Measurements from ENCODE around the gene MYBBP1A.

MYBBP1A gene

GRCh38 chr17:4543557-4544026 is 11.6 kb downstream of the MYBBP1A start:
- H3K27me3 Mint-ChIP-seq (ENCODE audit: low read depth), result no peaks in the 10 kb centered on the region
- H3K27ac Mint-ChIP-seq, result no peak overlapping the region
- no peak overlapping the region for H3K4me3 Mint-ChIP-seq
- H3K4me1 Mint-ChIP-seq (ENCODE audit: low read depth), result no peaks in the 10 kb centered on the region
- peaks cover 5% of the 10 kb centered on the region for H3K36me3 Mint-ChIP-seq (ENCODE audit: low read depth)
- H3K9me3 Mint-ChIP-seq, result no peaks in the 10 kb centered on the region

- no peaks in the 10 kb centered on the region for H3K27me3 Mint-ChIP-seq (ENCODE audit: low read depth)
- no peak overlapping the region for H3K4me3 Mint-ChIP-seq
- H3K4me1 Mint-ChIP-seq (ENCODE audit: low read depth), result no peaks in the 10 kb centered on the region
- H3K27ac Mint-ChIP-seq, result no peak overlapping the region
- peaks cover 4% of the 10 kb centered on the region for H3K36me3 Mint-ChIP-seq (ENCODE audit: low read depth)
- H3K9me3 Mint-ChIP-seq, result no peaks in the 10 kb centered on the region
These were observed 12.4 kb downstream of the MYBBP1A start for GRCh38 chr17:4542726-4543191.

- Mint-ChIP-seq H3K4me1 (ENCODE audit: low read depth) (no peaks in the 10 kb centered on the region), H3K9me3 (no peaks in the 10 kb centered on the region), H3K27ac (no peak overlapping the region), H3K4me3 (no peak overlapping the region), H3K27me3 (ENCODE audit: low read depth) (no peaks in the 10 kb centered on the region), H3K36me3 (ENCODE audit: low read depth) (peaks cover 4% of the 10 kb centered on the region)
These were observed 13.0 kb downstream of the MYBBP1A start for GRCh38 chr17:4542003-4542725.

GRCh38 chr17:4541328-4542002 is 13.7 kb downstream of the MYBBP1A start:
- Mint-ChIP-seq H3K36me3 (ENCODE audit: low read depth) (peaks cover 4% of the 10 kb centered on the region), H3K4me3 (no peak overlapping the region), H3K27ac (no peak overlapping the region), H3K27me3 (ENCODE audit: low read depth) (no peaks in the 10 kb centered on the region), H3K4me1 (ENCODE audit: low read depth) (no peaks in the 10 kb centered on the region), H3K9me3 (no peaks in the 10 kb centered on the region)

GRCh38 chr17:4540687-4541327 is 14.4 kb downstream of the MYBBP1A start:
- Mint-ChIP-seq H3K4me3 (no peak overlapping the region), H3K36me3 (ENCODE audit: low read depth) (peaks cover 4% of the 10 kb centered on the region), H3K27ac (no peak overlapping the region), H3K4me1 (ENCODE audit: low read depth) (no peaks in the 10 kb centered on the region), H3K9me3 (no peaks in the 10 kb centered on the region), H3K27me3 (ENCODE audit: low read depth) (no peaks in the 10 kb centered on the region)

GRCh38 chr17:4540224-4540651 is 14.9 kb downstream of the MYBBP1A start:
- no peak overlapping the region for H3K27ac Mint-ChIP-seq
- H3K9me3 Mint-ChIP-seq, result no peaks in the 10 kb centered on the region
- H3K4me3 Mint-ChIP-seq, result no peak overlapping the region
- peaks cover 4% of the 10 kb centered on the region for H3K36me3 Mint-ChIP-seq (ENCODE audit: low read depth)
- H3K4me1 Mint-ChIP-seq (ENCODE audit: low read depth), result no peaks in the 10 kb centered on the region
- no peaks in the 10 kb centered on the region for H3K27me3 Mint-ChIP-seq (ENCODE audit: low read depth)

GRCh38 chr17:4539576-4540223 is 15.5 kb downstream of the MYBBP1A start:
- H3K36me3 Mint-ChIP-seq (ENCODE audit: low read depth), result peaks cover 4% of the 10 kb centered on the region
- H3K4me1 Mint-ChIP-seq (ENCODE audit: low read depth), result no peaks in the 10 kb centered on the region
- no peak overlapping the region for H3K27ac Mint-ChIP-seq
- no peak overlapping the region for H3K4me3 Mint-ChIP-seq
- no peaks in the 10 kb centered on the region for H3K9me3 Mint-ChIP-seq
- H3K27me3 Mint-ChIP-seq (ENCODE audit: low read depth), result no peaks in the 10 kb centered on the region

- no peaks in the 10 kb centered on the region for H3K27me3 Mint-ChIP-seq (ENCODE audit: low read depth)
- no peaks in the 10 kb centered on the region for H3K9me3 Mint-ChIP-seq
- no peak overlapping the region for H3K4me3 Mint-ChIP-seq
- H3K27ac Mint-ChIP-seq, result no peak overlapping the region
- peaks cover 4% of the 10 kb centered on the region for H3K36me3 Mint-ChIP-seq (ENCODE audit: low read depth)
- no peaks in the 10 kb centered on the region for H3K4me1 Mint-ChIP-seq (ENCODE audit: low read depth)
These were observed 16.2 kb downstream of the MYBBP1A start for GRCh38 chr17:4539025-4539424.

GRCh38 chr17:4538236-4539002 is 16.8 kb downstream of the MYBBP1A start:
- no peak overlapping the region for H3K27ac Mint-ChIP-seq
- peaks cover 4% of the 10 kb centered on the region for H3K36me3 Mint-ChIP-seq (ENCODE audit: low read depth)
- H3K27me3 Mint-ChIP-seq (ENCODE audit: low read depth), result no peaks in the 10 kb centered on the region
- no peaks in the 10 kb centered on the region for H3K4me1 Mint-ChIP-seq (ENCODE audit: low read depth)
- no peak overlapping the region for H3K4me3 Mint-ChIP-seq
- no peaks in the 10 kb centered on the region for H3K9me3 Mint-ChIP-seq

- Mint-ChIP-seq H3K27ac (no peak overlapping the region), H3K27me3 (ENCODE audit: low read depth) (no peaks in the 10 kb centered on the region), H3K4me1 (ENCODE audit: low read depth) (no peaks in the 10 kb centered on the region), H3K4me3 (no peak overlapping the region), H3K36me3 (ENCODE audit: low read depth) (peaks cover 4% of the 10 kb centered on the region), H3K9me3 (no peaks in the 10 kb centered on the region)
These were observed 17.5 kb downstream of the MYBBP1A start for GRCh38 chr17:4537451-4538235.

- no peak overlapping the region for H3K4me3 Mint-ChIP-seq
- H3K4me1 Mint-ChIP-seq (ENCODE audit: low read depth), result no peaks in the 10 kb centered on the region
- peaks cover 4% of the 10 kb centered on the region for H3K36me3 Mint-ChIP-seq (ENCODE audit: low read depth)
- no peaks in the 10 kb centered on the region for H3K9me3 Mint-ChIP-seq
- peaks cover 4% of the 10 kb centered on the region for H3K27me3 Mint-ChIP-seq (ENCODE audit: low read depth)
- no peak overlapping the region for H3K27ac Mint-ChIP-seq
These were observed 18.3 kb downstream of the MYBBP1A start for GRCh38 chr17:4536742-4537411.

- H3K27ac Mint-ChIP-seq, result no peak overlapping the region
- no peaks in the 10 kb centered on the region for H3K9me3 Mint-ChIP-seq
- no peaks in the 10 kb centered on the region for H3K4me1 Mint-ChIP-seq (ENCODE audit: low read depth)
- peaks cover 4% of the 10 kb centered on the region for H3K27me3 Mint-ChIP-seq (ENCODE audit: low read depth)
- no peak overlapping the region for H3K4me3 Mint-ChIP-seq
- H3K36me3 Mint-ChIP-seq (ENCODE audit: low read depth), result peaks cover 4% of the 10 kb centered on the region
These were observed 18.9 kb downstream of the MYBBP1A start for GRCh38 chr17:4536259-4536741.
